VCaP (cell line): ENCODE results near the gene SSBP3.

Experiments
- H3K27ac ChIP-seq: fragments of 450-650 bp; 2 replicates; pipeline ENCODE4 v1.5.1; 2017
- TF ChIP-seq, protein P1 (sequence below): fragments of 450-650 bp; conservative IDR thresholded peaks from 2 replicates; pipeline ENCODE4 v1.5.1; 2017; ENCODE audit warnings: mild to moderate bottlenecking, moderate library complexity

The SSBP3 gene

DNA sequence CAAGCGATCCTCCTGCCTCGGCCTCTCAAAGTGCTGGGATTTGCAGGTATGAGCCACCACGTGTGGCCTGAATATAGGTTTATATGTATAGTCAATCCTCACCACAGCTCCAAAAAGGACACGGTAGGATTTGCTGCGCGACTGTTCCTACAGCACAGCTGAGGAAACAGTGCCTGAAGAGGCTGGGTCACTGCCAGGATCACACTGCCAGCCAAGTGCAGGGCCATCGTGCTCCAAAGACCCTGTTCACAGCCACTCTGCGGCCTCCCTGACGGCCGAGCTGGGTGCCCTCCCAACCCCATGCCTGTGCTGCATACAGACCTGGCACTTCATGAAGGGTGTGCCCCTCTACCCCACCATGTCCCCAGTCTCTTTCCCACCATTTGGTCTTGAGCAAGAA is 134.9 kb downstream of the SSBP3 start:
- H3K27ac ChIP-seq: peak overlapping the region; percentile 91; the same call in 1 of the 2 replicates

DNA sequence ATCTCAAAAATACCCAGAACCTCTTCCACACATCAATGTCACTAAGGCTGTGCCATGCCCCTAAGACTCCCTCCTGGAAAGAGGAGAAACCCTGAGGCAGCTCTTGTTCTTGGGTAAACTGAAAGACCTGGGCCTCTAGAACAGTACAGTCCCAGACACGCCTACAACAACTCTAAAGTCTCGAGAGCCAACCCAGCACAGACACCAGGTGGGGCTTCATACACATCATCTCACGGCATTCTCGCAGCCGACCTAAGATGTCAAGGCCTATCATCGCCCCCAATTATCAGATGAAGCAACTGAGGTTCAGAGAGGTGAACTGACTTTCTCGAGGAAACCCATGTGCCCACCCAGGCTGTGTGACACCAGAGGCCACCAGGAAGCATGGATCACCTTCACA is 135.7 kb downstream of the SSBP3 start:
- TF ChIP-seq, protein P1, sequence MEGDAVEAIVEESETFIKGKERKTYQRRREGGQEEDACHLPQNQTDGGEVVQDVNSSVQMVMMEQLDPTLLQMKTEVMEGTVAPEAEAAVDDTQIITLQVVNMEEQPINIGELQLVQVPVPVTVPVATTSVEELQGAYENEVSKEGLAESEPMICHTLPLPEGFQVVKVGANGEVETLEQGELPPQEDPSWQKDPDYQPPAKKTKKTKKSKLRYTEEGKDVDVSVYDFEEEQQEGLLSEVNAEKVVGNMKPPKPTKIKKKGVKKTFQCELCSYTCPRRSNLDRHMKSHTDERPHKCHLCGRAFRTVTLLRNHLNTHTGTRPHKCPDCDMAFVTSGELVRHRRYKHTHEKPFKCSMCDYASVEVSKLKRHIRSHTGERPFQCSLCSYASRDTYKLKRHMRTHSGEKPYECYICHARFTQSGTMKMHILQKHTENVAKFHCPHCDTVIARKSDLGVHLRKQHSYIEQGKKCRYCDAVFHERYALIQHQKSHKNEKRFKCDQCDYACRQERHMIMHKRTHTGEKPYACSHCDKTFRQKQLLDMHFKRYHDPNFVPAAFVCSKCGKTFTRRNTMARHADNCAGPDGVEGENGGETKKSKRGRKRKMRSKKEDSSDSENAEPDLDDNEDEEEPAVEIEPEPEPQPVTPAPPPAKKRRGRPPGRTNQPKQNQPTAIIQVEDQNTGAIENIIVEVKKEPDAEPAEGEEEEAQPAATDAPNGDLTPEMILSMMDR: no peak
- peak overlapping the region; percentile 91; the same call in 1 of the 2 replicates for H3K27ac ChIP-seq

More for the DNA sequence above, 134.9 kb downstream of the SSBP3 start:
- TF ChIP-seq, protein P1: no peak

DNA sequence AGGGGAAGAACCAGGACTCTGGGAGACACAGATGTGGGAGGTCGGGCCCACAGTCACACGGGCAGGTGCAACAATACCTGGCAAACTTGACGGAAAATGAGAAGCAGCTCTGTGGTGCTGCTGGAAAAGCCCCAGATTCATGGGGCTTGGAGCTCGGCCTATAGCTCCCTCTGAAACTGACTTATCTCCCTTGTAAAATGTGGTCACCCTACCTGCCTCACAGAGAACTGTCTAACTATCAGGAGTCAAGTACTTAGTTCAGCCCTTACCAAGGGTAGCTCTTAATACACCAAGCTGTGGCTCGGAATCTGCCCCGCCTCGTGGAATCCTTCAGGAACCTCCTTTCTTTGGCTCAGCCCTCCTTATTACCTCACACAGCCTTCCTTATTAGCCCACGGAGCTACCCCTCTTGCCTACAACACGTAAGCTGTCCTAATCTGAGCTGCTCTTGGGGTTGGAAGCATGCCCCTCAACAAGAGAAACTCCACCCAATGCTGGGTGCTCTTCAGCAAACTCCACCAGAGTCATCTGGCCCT is 137.4 kb downstream of the SSBP3 start:
- TF ChIP-seq, protein P1: no peak
- peak overlapping the region; percentile 78 for H3K27ac ChIP-seq

DNA sequence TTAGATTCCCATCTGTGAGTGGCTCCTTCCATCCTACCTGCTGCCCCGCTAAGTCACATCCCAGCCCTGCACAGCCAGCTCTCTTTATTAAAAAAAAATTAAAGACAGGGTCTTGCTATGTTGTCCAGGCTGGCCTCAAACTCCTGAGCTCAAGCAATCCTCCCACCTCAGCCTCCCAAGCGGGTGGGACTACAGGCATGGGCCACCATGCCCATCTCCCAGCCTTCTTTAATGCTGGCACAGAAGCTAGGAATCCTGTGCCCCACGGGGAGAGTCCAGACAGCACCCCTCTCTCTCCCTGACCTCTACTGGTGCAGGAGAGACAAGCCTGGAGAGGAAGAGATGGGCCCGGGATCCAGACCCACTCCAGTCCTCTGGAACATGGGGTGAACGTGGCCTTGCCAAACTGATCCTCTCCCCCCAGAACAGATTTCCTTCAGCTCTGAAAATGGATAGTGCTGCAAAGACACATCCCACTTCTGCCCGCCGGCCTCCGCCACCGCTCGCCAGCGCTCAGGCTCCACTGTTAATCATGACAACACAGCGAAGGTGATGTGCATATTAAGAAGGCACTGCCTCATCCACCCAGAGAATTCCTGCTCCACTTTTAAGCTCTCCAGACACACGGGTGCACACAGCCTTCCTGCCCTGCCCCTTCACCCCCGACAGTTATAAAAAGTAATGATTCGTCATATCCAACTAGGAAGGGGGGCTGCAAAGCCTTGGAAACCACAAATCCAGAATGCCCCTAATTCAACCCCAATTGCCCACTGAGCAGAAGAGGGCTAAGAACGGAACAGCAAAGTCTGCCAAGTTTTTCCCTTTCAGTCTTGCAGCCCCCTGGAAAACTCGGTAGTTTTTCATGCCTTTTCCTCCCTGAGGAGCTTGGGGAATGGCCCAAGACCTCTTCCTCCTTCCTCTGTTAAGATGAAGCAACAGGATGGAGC is 138.1 kb downstream of the SSBP3 start:
- H3K27ac ChIP-seq: peak overlapping the region; percentile 78
- TF ChIP-seq, protein P1: no peak

DNA sequence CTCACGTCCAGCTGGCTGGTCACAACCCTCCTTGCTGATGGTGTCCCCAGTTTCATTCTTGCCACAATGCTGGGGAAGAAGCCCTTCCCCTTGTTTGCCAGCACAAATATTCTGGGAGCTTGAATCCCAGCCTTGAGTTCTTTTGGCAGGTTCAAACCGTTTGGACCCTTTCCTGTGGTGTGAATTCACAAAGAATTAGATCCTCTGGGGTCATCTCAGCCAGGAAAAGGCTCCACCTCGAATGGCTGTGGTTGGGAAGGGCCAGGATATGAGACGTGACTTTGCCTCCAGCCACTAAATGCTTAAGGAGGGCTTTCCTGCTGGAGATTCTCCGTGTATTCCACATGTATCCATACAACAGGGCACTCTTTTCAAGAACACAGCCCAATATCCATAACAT is 139.3 kb downstream of the SSBP3 start:
- H3K27ac ChIP-seq: peak overlapping the region; percentile 78
- TF ChIP-seq, protein P1: no peak

DNA sequence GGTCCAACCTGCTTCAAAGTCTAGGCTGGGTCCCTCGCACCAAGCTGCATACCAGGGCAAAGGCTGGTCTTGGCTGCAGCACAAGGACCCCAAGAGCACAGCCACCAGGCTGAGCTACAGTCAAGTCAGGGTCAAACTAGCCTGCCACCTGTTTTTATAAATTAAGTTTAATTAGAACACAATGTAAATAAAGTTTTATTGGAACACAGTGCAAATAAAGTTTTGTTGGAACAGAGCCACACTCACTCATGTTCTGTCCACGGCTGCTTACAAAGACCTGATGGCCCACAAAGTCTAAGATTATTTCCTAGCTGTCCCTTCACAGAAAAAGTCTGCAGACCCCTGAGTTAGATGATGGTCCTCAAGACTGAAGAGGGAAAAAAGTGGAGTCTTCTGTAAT is 140.0 kb downstream of the SSBP3 start:
- peak overlapping the region; percentile 78 for H3K27ac ChIP-seq
- TF ChIP-seq, protein P1: no peak

DNA sequence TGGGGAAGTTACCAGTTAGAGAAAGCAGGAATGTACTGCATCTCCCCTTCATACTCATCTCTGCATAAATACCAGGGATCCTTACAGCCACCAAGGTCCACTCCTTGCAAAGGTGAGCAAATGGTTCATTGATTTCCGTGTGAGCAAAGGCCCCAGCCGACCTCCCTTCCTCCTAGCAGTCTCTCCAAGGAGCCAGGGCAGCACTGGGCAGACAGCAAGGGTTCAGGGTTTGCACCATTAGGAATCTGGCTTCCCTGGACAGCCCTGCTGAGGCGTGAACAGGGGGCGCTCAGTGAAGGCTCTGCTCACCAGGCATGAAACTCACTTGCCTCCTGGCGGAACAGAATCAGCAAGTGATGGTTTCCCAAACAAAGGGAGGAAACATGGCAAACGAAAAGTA is 140.5 kb downstream of the SSBP3 start:
- peak overlapping the region; percentile 78 for H3K27ac ChIP-seq

More for the DNA sequence above, 140.5 kb downstream of the SSBP3 start:
- TF ChIP-seq, protein P1: no peak
